GM23338 (cell line): Measurements from ENCODE around the gene NTNG2.

Experiments used
- JUNB ChIP-seq: IDR thresholded peaks from one replicate; pipeline ENCODE4 v1.6.1; 2016; ENCODE audit warnings: antibody characterized with exemption; ENCODE audit not compliant: unreplicated experiment
- POLR2AphosphoS5 ChIP-seq: IDR thresholded peaks from 2 replicates; pipeline ENCODE4 v1.6.1; 2016; ENCODE audit warnings: antibody characterized with exemption, low read depth

DNA sequence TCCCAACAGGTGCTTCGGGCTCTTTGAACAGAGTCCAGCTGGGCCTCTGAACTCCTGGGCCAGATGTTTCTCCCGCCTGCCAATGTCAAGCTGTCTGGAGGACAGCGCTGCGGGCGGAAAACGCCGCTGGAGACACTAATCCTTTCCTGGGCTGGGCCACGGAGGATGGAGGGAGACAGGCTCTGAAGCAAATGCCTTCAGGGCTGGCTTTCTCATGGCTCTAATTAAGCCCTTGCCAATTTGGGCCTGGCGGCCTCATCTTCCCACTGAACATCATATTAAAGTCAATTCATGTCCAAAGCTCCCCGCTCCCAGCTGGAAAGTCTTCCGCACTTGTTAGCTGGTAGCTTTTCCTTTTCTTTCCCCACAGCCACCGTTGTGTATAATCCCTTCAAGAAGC lies 72.7 kb downstream of the NTNG2 start:
- TF ChIP-seq JUNB (no peak), POLR2AphosphoS5 (no peak)
